GM19025 (cell line): Measurements from ENCODE around the gene CACFD1.
"Not testable (repeated sequence)": the region's sequence is repeated elsewhere in the genome, so short reads cannot be mapped to it uniquely, and the experiment has no call there.

Source experiments
- ATAC-seq: cut with Tn5 transposase; IDR thresholded peaks from one replicate; pipeline ENCODE4 v1.9.1; 2021; ENCODE audit warnings: mild to moderate bottlenecking, low read depth, moderate library complexity; ENCODE audit not compliant: unreplicated experiment

The CACFD1 gene

GRCh38 chr9:133439337-133439736, 20.4 kb upstream of the CACFD1 start:
- ATAC-seq, result no peak

GRCh38 chr9:133440874-133441273, 18.9 kb upstream of the CACFD1 start:
- no peak for ATAC-seq

- no peak for ATAC-seq
Observed at GRCh38 chr9:133441571-133441970, 18.2 kb upstream of the CACFD1 start.

- ATAC-seq, result no peak
Observed at GRCh38 chr9:133443248-133443647, 16.5 kb upstream of the CACFD1 start.

GRCh38 chr9:133443982-133444381, 15.8 kb upstream of the CACFD1 start:
- no peak for ATAC-seq

- ATAC-seq, result no peak
Observed at GRCh38 chr9:133445293-133445969, 14.3 kb upstream of the CACFD1 start.

- ATAC-seq, result no peak
Observed at GRCh38 chr9:133448487-133448972, 11.2 kb upstream of the CACFD1 start.

GRCh38 chr9:133449760-133450159, 10.0 kb upstream of the CACFD1 start:
- no peak for ATAC-seq

GRCh38 chr9:133451865-133452264, 7.9 kb upstream of the CACFD1 start:
- not testable (repeated sequence) for ATAC-seq

GRCh38 chr9:133452562-133452961, 7.2 kb upstream of the CACFD1 start:
- no peak for ATAC-seq

- ATAC-seq, result no peak
Observed at GRCh38 chr9:133453651-133454050, 6.1 kb upstream of the CACFD1 start.

GRCh38 chr9:133454325-133454724, 5.5 kb upstream of the CACFD1 start:
- no peak for ATAC-seq

- ATAC-seq, result no peak
Observed at GRCh38 chr9:133454943-133455673, 4.7 kb upstream of the CACFD1 start.

- ATAC-seq, result no peak
Observed at GRCh38 chr9:133455936-133456335, 3.8 kb upstream of the CACFD1 start.

- ATAC-seq, result no peak
Observed at GRCh38 chr9:133456409-133456808, 3.4 kb upstream of the CACFD1 start.

- no peak for ATAC-seq
Observed at GRCh38 chr9:133457233-133457632, 2.5 kb upstream of the CACFD1 start.

GRCh38 chr9:133457748-133458147, 2.0 kb upstream of the CACFD1 start:
- no peak for ATAC-seq

- ATAC-seq, result no peak
Observed at GRCh38 chr9:133458643-133459312, 1.0 kb upstream of the CACFD1 start.

GRCh38 chr9:133460405-133461175, 812 bp downstream of the CACFD1 start:
- ATAC-seq, result peak; percentile 20

GRCh38 chr9:133461975-133462374, 2.2 kb downstream of the CACFD1 start:
- ATAC-seq, result no peak
